ENCODE results near the gene SYT1. TPM values are rescaled to one million over a fixed set of nuclear protein-coding genes. Genes with fewer than 3 reads are reported as not detected.

The SYT1 gene
- polyA plus RNA-seq, 6 donors from 2014 or later, result 0.05 to 0.97 (median 0.29) TPM; not detected in 1

DNA sequence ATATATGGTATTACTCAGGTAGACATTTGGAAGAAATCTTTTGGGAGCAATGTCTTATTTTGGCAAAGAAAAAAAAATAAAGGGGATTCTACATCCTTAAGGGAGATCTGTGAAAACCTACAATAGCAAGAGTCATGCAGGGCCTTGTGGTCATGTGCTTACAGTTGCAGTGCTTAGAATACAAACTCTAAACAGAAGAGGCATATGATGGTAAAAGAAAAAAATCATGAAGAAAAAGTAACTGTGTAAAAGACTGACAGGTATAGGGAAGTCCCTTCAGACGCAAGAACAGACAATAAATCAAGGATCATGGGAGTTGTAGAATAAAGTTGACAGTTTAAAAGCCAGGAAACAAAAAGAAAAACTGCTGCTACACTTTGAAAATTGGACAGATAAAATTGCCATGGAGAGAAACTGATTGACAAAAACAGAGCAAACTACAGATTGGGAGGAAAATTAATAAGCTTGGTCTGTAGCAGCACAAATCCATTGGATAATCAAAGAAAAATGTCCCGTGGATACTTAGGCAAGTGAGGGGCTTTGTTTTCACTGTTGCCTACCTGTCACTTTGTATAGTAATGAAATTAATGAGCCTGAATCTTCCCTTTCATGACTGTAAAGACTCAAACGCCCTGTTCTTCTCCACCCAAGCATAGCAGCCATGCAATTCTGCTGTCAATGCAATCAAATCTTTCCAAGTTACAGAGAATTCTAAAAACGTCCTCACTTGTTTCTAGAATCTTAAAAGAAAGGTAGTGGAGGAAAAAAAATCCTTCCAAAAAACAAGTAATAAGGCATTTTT is 402.0 kb downstream of the SYT1 start:
- no peaks in the 10 kb centered on the region for H3K4me1 Mint-ChIP-seq
- no peak for ATAC-seq (ENCODE audit: low read depth in 2 of 2)
- H3K27me3 Mint-ChIP-seq, result peaks cover 0 to 4% (median 0%) of the 10 kb centered on the region in 3 donors
- H3K9me3 Mint-ChIP-seq, result peaks cover 0 to 2% (median 0%) of the 10 kb centered on the region in 7 donors
- DNase-seq, result no peak
- H3K36me3 Mint-ChIP-seq, result no peaks in the 10 kb centered on the region
- no peak overlapping the region for H3K4me3 Mint-ChIP-seq
- no peak overlapping the region for H3K27ac Mint-ChIP-seq

GRCh38 chr12:79267580-79267979 is 403.0 kb downstream of the SYT1 start:
- Mint-ChIP-seq H3K36me3 (no peaks in the 10 kb centered on the region), H3K4me1 (no peaks in the 10 kb centered on the region), H3K4me3 (no peak overlapping the region), H3K27me3 (peaks cover 0 to 4% (median 0%) of the 10 kb centered on the region in 3 donors), H3K27ac (no peak overlapping the region), H3K9me3 (peaks cover 0 to 2% (median 0%) of the 10 kb centered on the region in 7 donors)
- no peak for ATAC-seq (ENCODE audit: low read depth in 2 of 2)
- DNase-seq, result no peak

DNA sequence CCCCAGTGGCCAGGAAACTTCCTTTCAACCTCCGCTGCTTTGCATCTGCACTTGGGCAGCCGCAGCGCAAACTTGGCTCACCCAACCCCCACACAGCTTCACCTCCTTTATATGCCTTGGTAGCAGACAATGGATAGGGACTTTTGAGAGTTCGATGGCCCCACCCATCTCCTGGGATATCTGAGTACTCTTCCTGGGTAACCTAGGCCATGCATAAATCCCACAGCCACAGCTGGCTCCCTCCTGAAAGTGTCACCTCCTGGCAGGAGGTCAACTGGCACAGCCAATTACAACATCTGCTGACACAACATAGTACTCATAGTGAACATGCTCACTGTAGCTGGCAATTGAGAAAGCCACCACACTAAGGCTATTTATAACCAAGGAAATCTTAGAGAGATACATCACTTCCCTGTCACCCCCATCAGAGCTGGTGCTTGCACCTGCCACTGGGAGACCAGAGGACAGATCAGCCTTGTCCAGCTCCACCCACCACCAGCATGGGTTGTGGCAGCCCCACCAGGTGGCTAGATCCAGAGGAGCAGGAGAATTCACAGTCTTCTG is 410.0 kb downstream of the SYT1 start:
- Mint-ChIP-seq H3K36me3 (no peaks in the 10 kb centered on the region), H3K9me3 (peaks cover 3 to 14% (median 6%) of the 10 kb centered on the region in 7 donors), H3K4me1 (peaks cover 0 to 7% (median 0%) of the 10 kb centered on the region in 3 donors), H3K27ac (no peak overlapping the region), H3K27me3 (no peaks in the 10 kb centered on the region), H3K4me3 (peak overlapping the region in 1 of 8 donors; percentile 5)
- no peak for ATAC-seq (ENCODE audit: low read depth in 2 of 2)
- no peak for DNase-seq

- Mint-ChIP-seq H3K4me3 (no peak overlapping the region), H3K27me3 (no peaks in the 10 kb centered on the region)
Measured at GRCh38 chr12:79275631-79276030, 411.1 kb downstream of the SYT1 start.

DNA sequence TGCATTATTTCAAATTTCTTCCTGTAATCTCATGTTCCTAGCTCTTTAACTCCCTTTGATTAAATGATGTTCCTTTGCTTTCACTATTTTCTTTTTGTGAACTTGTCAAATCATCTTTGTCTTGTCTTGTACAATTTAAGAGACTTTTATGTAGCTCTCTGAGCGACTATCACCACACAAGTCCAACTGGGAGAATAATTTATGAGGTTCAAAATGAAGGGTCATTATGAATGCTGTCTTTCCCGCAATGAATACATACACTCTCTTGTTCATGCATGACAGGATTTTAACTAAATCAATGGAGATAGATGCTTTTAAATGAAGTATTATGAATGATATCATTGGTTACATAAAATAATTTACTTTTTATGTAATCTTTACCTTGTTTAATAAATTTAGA is 418.8 kb downstream of the SYT1 start:
- H3K27ac Mint-ChIP-seq, result no peak overlapping the region
- no peaks in the 10 kb centered on the region for H3K4me1 Mint-ChIP-seq
- peaks cover 0 to 3% (median 2%) of the 10 kb centered on the region in 7 donors for H3K9me3 Mint-ChIP-seq
- no peaks in the 10 kb centered on the region for H3K36me3 Mint-ChIP-seq
- H3K27me3 Mint-ChIP-seq, result no peaks in the 10 kb centered on the region
- no peak overlapping the region for H3K4me3 Mint-ChIP-seq
- DNase-seq, result no peak
- no peak for ATAC-seq (ENCODE audit: low read depth in 2 of 2)

More at GRCh38 chr12:79275631-79276030, 411.1 kb downstream of the SYT1 start:
- peaks cover 0 to 7% (median 0%) of the 10 kb centered on the region in 3 donors for H3K4me1 Mint-ChIP-seq
- DNase-seq (no peak), ATAC-seq (ENCODE audit: low read depth in 2 of 2) (no peak)
- no peak overlapping the region for H3K27ac Mint-ChIP-seq
- peaks cover 3 to 14% (median 6%) of the 10 kb centered on the region in 7 donors for H3K9me3 Mint-ChIP-seq
- H3K36me3 Mint-ChIP-seq, result no peaks in the 10 kb centered on the region

- Mint-ChIP-seq H3K27me3 (no peaks in the 10 kb centered on the region), H3K27ac (no peak overlapping the region), H3K4me3 (no peak overlapping the region), H3K9me3 (peaks cover 0 to 2% (median 0%) of the 10 kb centered on the region in 7 donors), H3K36me3 (no peaks in the 10 kb centered on the region), H3K4me1 (no peaks in the 10 kb centered on the region)
- DNase-seq, result no peak
- ATAC-seq (ENCODE audit: low read depth in 2 of 2), result no peak
Measured at GRCh38 chr12:79288911-79289310, 424.3 kb downstream of the SYT1 start.

- no peaks in the 10 kb centered on the region for H3K36me3 Mint-ChIP-seq
- no peaks in the 10 kb centered on the region for H3K27me3 Mint-ChIP-seq
- no peaks in the 10 kb centered on the region for H3K4me1 Mint-ChIP-seq
- no peak overlapping the region for H3K4me3 Mint-ChIP-seq
- H3K9me3 Mint-ChIP-seq, result peaks cover 0 to 2% (median 0%) of the 10 kb centered on the region in 7 donors
- no peak overlapping the region for H3K27ac Mint-ChIP-seq
- DNase-seq (no peak), ATAC-seq (ENCODE audit: low read depth in 2 of 2) (no peak)
Measured at GRCh38 chr12:79291711-79292110, 427.1 kb downstream of the SYT1 start.

DNA sequence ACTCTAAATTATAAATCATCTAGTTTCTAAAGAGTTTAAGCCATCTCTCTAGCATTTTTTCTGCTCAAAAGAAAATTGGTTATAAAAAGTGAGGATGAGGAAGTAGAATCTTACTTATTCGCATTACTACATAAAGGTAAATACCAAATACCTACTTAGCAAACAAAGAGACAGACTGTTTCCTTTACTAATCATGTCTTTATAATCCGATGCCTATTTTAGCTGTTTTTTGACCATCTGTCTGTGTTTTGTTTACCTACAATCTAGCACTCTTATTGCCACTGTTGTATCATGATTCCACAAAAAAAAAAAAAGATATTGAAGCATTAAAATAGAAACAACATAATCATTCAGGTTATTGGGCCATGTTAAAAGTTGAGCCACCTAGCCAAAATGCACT is 430.0 kb downstream of the SYT1 start:
- DNase-seq (no peak), ATAC-seq (ENCODE audit: low read depth in 2 of 2) (no peak)
- H3K27me3 Mint-ChIP-seq, result no peaks in the 10 kb centered on the region
- no peak overlapping the region for H3K4me3 Mint-ChIP-seq
- no peaks in the 10 kb centered on the region for H3K36me3 Mint-ChIP-seq
- no peaks in the 10 kb centered on the region for H3K4me1 Mint-ChIP-seq
- peaks cover 0 to 2% (median 0%) of the 10 kb centered on the region in 7 donors for H3K9me3 Mint-ChIP-seq
- H3K27ac Mint-ChIP-seq, result no peak overlapping the region

DNA sequence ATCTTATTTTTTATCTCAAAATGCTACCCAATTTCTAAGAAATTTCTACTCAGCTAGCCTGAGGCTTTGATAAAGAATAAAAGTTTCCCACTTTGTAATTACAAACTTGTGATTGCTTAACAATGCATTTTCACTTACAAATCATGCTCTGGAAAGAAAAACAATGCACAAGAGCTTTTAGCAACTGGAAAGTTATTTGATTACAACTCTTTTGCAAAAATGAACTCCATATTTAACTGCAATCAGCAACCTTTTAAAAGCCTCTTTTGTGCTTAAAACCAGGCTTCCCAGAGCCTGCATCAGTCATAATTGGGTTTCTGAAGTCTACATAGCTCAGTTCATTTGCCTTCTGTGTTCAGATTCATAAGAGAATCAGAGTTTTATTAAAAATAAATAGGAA is 431.0 kb downstream of the SYT1 start:
- no peak for ATAC-seq (ENCODE audit: low read depth in 2 of 2)
- peaks cover 0 to 2% (median 0%) of the 10 kb centered on the region in 7 donors for H3K9me3 Mint-ChIP-seq
- no peaks in the 10 kb centered on the region for H3K36me3 Mint-ChIP-seq
- H3K4me1 Mint-ChIP-seq, result no peaks in the 10 kb centered on the region
- no peak overlapping the region for H3K4me3 Mint-ChIP-seq
- DNase-seq, result no peak
- H3K27ac Mint-ChIP-seq, result no peak overlapping the region
- H3K27me3 Mint-ChIP-seq, result no peaks in the 10 kb centered on the region

- DNase-seq, result no peak
- Mint-ChIP-seq H3K36me3 (no peaks in the 10 kb centered on the region), H3K9me3 (peaks cover 0 to 2% (median 0%) of the 10 kb centered on the region in 7 donors), H3K4me1 (no peaks in the 10 kb centered on the region), H3K27ac (no peak overlapping the region), H3K4me3 (no peak overlapping the region), H3K27me3 (no peaks in the 10 kb centered on the region)
- ATAC-seq (ENCODE audit: low read depth in 2 of 2), result no peak
Measured at GRCh38 chr12:79296133-79296532, 431.6 kb downstream of the SYT1 start.

- no peak overlapping the region for H3K4me3 Mint-ChIP-seq
- H3K4me1 Mint-ChIP-seq, result no peaks in the 10 kb centered on the region
- no peak overlapping the region for H3K27ac Mint-ChIP-seq
- no peaks in the 10 kb centered on the region for H3K36me3 Mint-ChIP-seq
- no peak for DNase-seq
- H3K27me3 Mint-ChIP-seq, result no peaks in the 10 kb centered on the region
- ATAC-seq (ENCODE audit: low read depth in 2 of 2), result no peak
- H3K9me3 Mint-ChIP-seq, result no peaks in the 10 kb centered on the region
Measured at GRCh38 chr12:79296871-79297270, 432.3 kb downstream of the SYT1 start.

GRCh38 chr12:79298506-79298905 is 433.9 kb downstream of the SYT1 start:
- H3K27ac Mint-ChIP-seq, result no peak overlapping the region
- no peaks in the 10 kb centered on the region for H3K9me3 Mint-ChIP-seq
- no peak overlapping the region for H3K4me3 Mint-ChIP-seq
- H3K27me3 Mint-ChIP-seq, result no peaks in the 10 kb centered on the region
- ATAC-seq (ENCODE audit: low read depth in 2 of 2) (no peak), DNase-seq (no peak)
- no peaks in the 10 kb centered on the region for H3K4me1 Mint-ChIP-seq
- H3K36me3 Mint-ChIP-seq, result no peaks in the 10 kb centered on the region

- Mint-ChIP-seq H3K4me1 (no peaks in the 10 kb centered on the region), H3K27me3 (no peaks in the 10 kb centered on the region), H3K4me3 (no peak overlapping the region), H3K27ac (no peak overlapping the region), H3K36me3 (no peaks in the 10 kb centered on the region), H3K9me3 (no peaks in the 10 kb centered on the region)
- ATAC-seq (ENCODE audit: low read depth in 2 of 2) (no peak), DNase-seq (no peak)
Measured at GRCh38 chr12:79299447-79300198, 435.0 kb downstream of the SYT1 start.

DNA sequence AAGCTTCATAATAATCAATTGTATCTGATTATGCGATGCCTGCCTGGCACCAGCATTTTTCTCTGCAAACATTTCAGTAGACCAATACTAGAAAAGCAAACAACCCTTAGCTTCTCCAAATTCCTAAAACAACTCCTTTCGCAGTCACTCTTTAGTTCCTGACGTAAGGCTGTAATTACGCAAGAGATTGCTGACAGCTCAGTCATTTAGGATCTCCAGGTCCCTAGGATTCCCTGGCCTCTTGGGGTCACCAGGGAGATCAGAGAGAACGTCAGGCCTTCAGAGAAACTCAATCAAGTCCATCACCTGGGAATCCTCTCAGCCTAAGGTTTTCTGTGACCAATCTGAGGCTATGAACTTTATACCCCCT is 435.6 kb downstream of the SYT1 start:
- H3K27ac Mint-ChIP-seq, result no peak overlapping the region
- no peak overlapping the region for H3K4me3 Mint-ChIP-seq
- no peak for DNase-seq
- H3K36me3 Mint-ChIP-seq, result no peaks in the 10 kb centered on the region
- no peaks in the 10 kb centered on the region for H3K27me3 Mint-ChIP-seq
- ATAC-seq (ENCODE audit: low read depth in 2 of 2), result no peak
- no peaks in the 10 kb centered on the region for H3K4me1 Mint-ChIP-seq
- H3K9me3 Mint-ChIP-seq, result no peaks in the 10 kb centered on the region
